ENCODE measurements around the gene PIAS4. TPM values are rescaled to one million over a fixed set of nuclear protein-coding genes. Genes with fewer than 3 reads are reported as not detected.

PIAS4 gene
- 28.2 and 29.9 TPM in 2 replicates for total RNA-seq

GRCh38 chr19:4007021-4007835 lies at the start of gene PIAS4:
Gene PIAS4, plus strand, starts transcription at chr19:4007736. Its CDS starts 25 bp downstream, at chr19:4007761.

GRCh38 chr19:3970808-3971598 lies 36.5 kb upstream of the PIAS4 start, which contains the start of gene DAPK3:
Gene DAPK3, minus strand, starts transcription at chr19:3971099. Its CDS starts 1,364 bp downstream, at chr19:3969735.

GRCh38 chr19:3984908-3985642 lies 22.5 kb upstream of the PIAS4 start, which contains the start of gene EEF2:
Gene EEF2, minus strand, starts transcription at chr19:3985463. Its CDS starts 83 bp downstream, at chr19:3985380.

GRCh38 chr19:4066682-4067395 lies 59.3 kb downstream of the PIAS4 start, which contains the start of gene ZBTB7A:
Gene ZBTB7A, minus strand, starts transcription at chr19:4066899. Its CDS starts 11,667 bp downstream, at chr19:4055232.

Small RNAs within 50 kb of the gene (small RNA-seq; reads per million reads assigned to genes)
- gene SNORD37 (ENCODE audit: low replicate concordance) = 53.0 reads per million, percentile 98 among the genes with 10 or more reads in this experiment

Other genes starting within 250 kb of the PIAS4 start
- 24.1 and 27.8 TPM in 2 replicates for gene APBA3, start 246.0 kb upstream of the PIAS4 start, total RNA-seq
- gene MRPL54, start 245.1 kb upstream of the PIAS4 start, total RNA-seq = 41.4 and 61.5 TPM in 2 replicates
- gene RAX2, start 235.5 kb upstream of the PIAS4 start, total RNA-seq = not detected in 2 replicates
- not detected in 2 replicates for gene MATK, start 221.4 kb upstream of the PIAS4 start, total RNA-seq
- not detected in 2 replicates for gene ZFR2, start 138.7 kb upstream of the PIAS4 start, total RNA-seq
- 0.14 TPM in 1 of 2 replicates, not detected in the other for gene ATCAY, start 127.1 kb upstream of the PIAS4 start, total RNA-seq
- not detected in 2 replicates for gene NMRK2, start 74.7 kb upstream of the PIAS4 start, total RNA-seq
- gene DAPK3, start 36.6 kb upstream of the PIAS4 start, total RNA-seq = 134 and 187 TPM in 2 replicates
- 2,308 and 5,096 TPM in 2 replicates for gene EEF2, start 22.3 kb upstream of the PIAS4 start, total RNA-seq
- gene ZBTB7A, start 59.2 kb downstream of the PIAS4 start, total RNA-seq = 32.4 and 60.0 TPM in 2 replicates
- gene MAP2K2, start 116.4 kb downstream of the PIAS4 start, total RNA-seq = 161 and 218 TPM in 2 replicates
- gene CREB3L3, start 145.9 kb downstream of the PIAS4 start, total RNA-seq = not detected in 2 replicates
- gene SIRT6, start 174.8 kb downstream of the PIAS4 start, total RNA-seq = 19.7 and 27.3 TPM in 2 replicates
- 0.14 and 0.66 TPM in 2 replicates for gene ANKRD24, start 175.0 kb downstream of the PIAS4 start, total RNA-seq
- gene EBI3, start 221.8 kb downstream of the PIAS4 start, total RNA-seq = 1.3 and 1.7 TPM in 2 replicates
- gene YJU2, start 239.3 kb downstream of the PIAS4 start, total RNA-seq = 19.8 and 24.9 TPM in 2 replicates

Measured in placental pericyte (primary cell).